MM.1S (cell line): ENCODE results near the gene IL17REL.

Experiments used
- DNase-seq: peaks from one replicate; pipeline ENCODE4 v3.0.0-alpha.2; 2015
- H2AFZ ChIP-seq: fragments of 300-600 bp; sonication (generic); 2 replicates; pipeline ENCODE4 v1.6.0; 2016; ENCODE audit warnings: antibody characterized with exemption, low read length
- H3F3A ChIP-seq: fragments of 300-600 bp; sonication (generic); 2 replicates; pipeline ENCODE4 v1.6.1; 2016; ENCODE audit warnings: mild to moderate bottlenecking, antibody characterized with exemption, low read length, moderate library complexity, mixed read lengths; ENCODE audit not compliant: insufficient read depth
- H3K27ac ChIP-seq: fragments of 300-600 bp; sonication (generic); 2 replicates; pipeline ENCODE4 v1.5.1; 2016; ENCODE audit warnings: mild to moderate bottlenecking, low read length
- H3K27me3 ChIP-seq: fragments of 300-600 bp; sonication (generic); replicated peaks from 2 replicates; pipeline ENCODE4 v1.6.0; 2016; ENCODE audit warnings: low read length; ENCODE audit not compliant: insufficient read depth
- H3K36me3 ChIP-seq: fragments of 300-600 bp; sonication (generic); replicated peaks from 2 replicates; pipeline ENCODE4 v1.6.1; 2016; ENCODE audit warnings: mild to moderate bottlenecking, low read length, mixed read lengths; ENCODE audit not compliant: insufficient read depth
- H3K4me1 ChIP-seq: fragments of 300-600 bp; sonication (generic); 2 replicates; pipeline ENCODE4 v1.6.1; 2016; ENCODE audit warnings: low read length, mixed read lengths
- H3K4me2 ChIP-seq: fragments of 300-600 bp; sonication (generic); 2 replicates; pipeline ENCODE4 v1.6.0; 2016; ENCODE audit warnings: low read depth, low read length
- H3K4me3 ChIP-seq: fragments of 300-600 bp; sonication (generic); 2 replicates; pipeline ENCODE4 v1.5.1; 2016; ENCODE audit warnings: low read length, mixed read lengths
- H3K79me2 ChIP-seq: fragments of 300-600 bp; sonication (generic); 2 replicates; pipeline ENCODE4 v1.6.1; 2016; ENCODE audit warnings: mixed run types, low read length, mixed read lengths
- H3K9ac ChIP-seq: fragments of 300-600 bp; sonication (generic); 2 replicates; pipeline ENCODE4 v1.6.1; 2016; ENCODE audit warnings: low read length, mixed read lengths
- H3K9me2 ChIP-seq: fragments of 300-600 bp; sonication (generic); replicated peaks from 2 replicates; pipeline ENCODE4 v1.6.1; 2016; ENCODE audit warnings: mild to moderate bottlenecking, low read length, mixed read lengths; ENCODE audit not compliant: insufficient read depth
- H3K9me3 ChIP-seq: fragments of 300-600 bp; sonication (generic); replicated peaks from 2 replicates; pipeline ENCODE4 v1.6.1; 2016; ENCODE audit warnings: mild to moderate bottlenecking, low read length, mixed read lengths; ENCODE audit not compliant: insufficient read depth
- H4K20me1 ChIP-seq: fragments of 300-600 bp; sonication (generic); 2 replicates; pipeline ENCODE4 v1.6.1; 2016; ENCODE audit warnings: mild to moderate bottlenecking, low read length, moderate library complexity, mixed read lengths; ENCODE audit not compliant: insufficient read depth
- CTCF ChIP-seq: fragments of 300-600 bp; sonication (generic); IDR thresholded peaks from 2 replicates; pipeline ENCODE4 v1.5.1; 2016; ENCODE audit warnings: antibody characterized with exemption, low read length, mixed read lengths
- EZH2 ChIP-seq: fragments of 300-600 bp; sonication (generic); optimal IDR thresholded peaks from 2 replicates; pipeline ENCODE3; 2017; ENCODE audit warnings: low read depth, mild to moderate bottlenecking, antibody characterized with exemption, low read length, mixed read lengths
- EZH2phosphoT487 ChIP-seq: fragments of 300-600 bp; sonication (generic); IDR thresholded peaks from 2 replicates; pipeline ENCODE4 v1.6.1; 2018; ENCODE audit warnings: antibody characterized with exemption, low read length

Gene IL17REL

DNA sequence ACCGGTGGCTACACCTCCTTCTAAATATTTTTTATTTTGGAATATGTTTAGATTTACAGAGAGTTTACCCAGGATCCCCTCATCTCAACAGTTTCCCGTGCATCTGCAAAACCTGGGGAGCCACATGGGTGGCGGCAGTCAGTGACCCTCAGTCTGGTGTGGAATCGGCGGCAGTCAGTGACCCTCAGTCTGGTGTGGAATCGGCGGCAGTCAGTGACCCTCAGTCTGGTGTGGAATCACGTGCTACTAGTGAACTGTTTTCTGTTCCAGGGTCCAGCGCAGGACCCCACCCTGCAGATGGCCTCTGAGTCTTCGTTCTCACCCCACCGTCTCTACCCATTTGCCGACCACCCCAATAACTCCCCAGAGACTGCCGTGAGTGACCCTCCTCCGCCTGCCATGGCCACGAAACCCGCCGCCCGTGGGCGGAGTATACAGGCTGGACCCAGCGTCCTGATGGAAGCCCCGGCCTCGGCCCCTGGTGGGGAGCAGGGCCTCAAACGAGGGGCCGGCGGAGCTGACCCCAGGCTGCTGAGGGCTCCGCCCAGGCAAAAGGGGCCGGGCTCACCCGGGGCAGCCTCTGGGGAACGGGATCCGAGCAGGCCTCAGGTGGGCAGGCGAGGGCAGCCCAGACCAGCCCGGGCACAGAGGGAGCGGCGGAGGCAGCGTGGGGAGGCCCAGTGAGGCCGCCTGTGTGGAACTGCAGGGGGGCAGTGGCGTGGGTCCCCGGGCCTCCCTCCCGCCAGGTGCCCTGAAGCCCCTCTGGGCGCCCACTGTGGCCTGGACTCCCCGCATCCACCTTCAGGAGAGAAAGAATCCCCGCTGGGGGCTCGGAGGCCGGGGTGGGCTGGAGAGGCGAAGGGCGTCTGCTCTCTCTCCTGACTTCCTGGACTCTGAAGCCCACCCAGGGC, 2.5 kb downstream of the IL17REL start:
- DNase-seq = no peak
- no peak for TF ChIP-seq CTCF
- TF ChIP-seq EZH2 = peak; percentile 48

DNA sequence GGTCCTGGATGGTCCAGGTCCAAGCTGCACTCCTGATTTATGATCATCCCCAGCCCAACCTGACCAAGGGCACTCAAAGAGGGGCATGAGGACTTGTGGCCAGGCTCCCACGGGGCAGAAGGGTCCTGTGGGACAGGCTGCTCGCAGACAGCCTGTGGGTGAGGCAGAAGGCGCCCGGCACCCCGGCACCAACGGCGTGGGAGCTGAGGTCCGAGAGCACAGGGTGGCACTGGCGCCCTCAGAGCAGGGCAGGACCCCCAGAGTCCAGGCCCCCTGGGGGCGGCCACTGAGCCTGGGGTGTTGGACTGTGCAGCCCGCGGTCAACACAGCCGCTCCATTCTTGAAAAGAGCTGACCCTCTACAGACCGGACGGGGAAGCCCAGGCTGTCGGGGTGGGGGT, 3.3 kb downstream of the IL17REL start:
- TF ChIP-seq EZH2 (no peak), EZH2phosphoT487 (no peak), CTCF (no peak)
- no peaks in the 10 kb centered on the region for H3K36me3 ChIP-seq
- H3K27ac ChIP-seq = no peak overlapping the region
- H4K20me1 ChIP-seq = no peaks in the 10 kb centered on the region
- H3K4me3 ChIP-seq = no peak overlapping the region
- no peak for DNase-seq
- peaks cover 90% of the 10 kb centered on the region for H3K27me3 ChIP-seq
- H3K9me2 ChIP-seq = no peaks in the 10 kb centered on the region
- H3K9me3 ChIP-seq = no peaks in the 10 kb centered on the region
- H3K9ac ChIP-seq = no peak overlapping the region
- no peak overlapping the region for H2AFZ ChIP-seq
- no peak overlapping the region for H3K4me2 ChIP-seq
- no peaks in the 10 kb centered on the region for H3F3A ChIP-seq
- no peaks in the 10 kb centered on the region for H3K4me1 ChIP-seq
- no peaks in the 10 kb centered on the region for H3K79me2 ChIP-seq

More for the DNA sequence above, 2.5 kb downstream of the IL17REL start:
- Histone ChIP-seq H3K4me1 (no peaks in the 10 kb centered on the region), H2AFZ (no peak overlapping the region), H3K36me3 (no peaks in the 10 kb centered on the region), H3K79me2 (no peaks in the 10 kb centered on the region), H3K4me3 (no peak overlapping the region), H3K9ac (no peak overlapping the region), H3K27me3 (peaks cover 89% of the 10 kb centered on the region), H3K27ac (no peak overlapping the region), H4K20me1 (no peaks in the 10 kb centered on the region), H3K9me2 (no peaks in the 10 kb centered on the region), H3K9me3 (no peaks in the 10 kb centered on the region), H3K4me2 (no peak overlapping the region), H3F3A (no peaks in the 10 kb centered on the region)

DNA sequence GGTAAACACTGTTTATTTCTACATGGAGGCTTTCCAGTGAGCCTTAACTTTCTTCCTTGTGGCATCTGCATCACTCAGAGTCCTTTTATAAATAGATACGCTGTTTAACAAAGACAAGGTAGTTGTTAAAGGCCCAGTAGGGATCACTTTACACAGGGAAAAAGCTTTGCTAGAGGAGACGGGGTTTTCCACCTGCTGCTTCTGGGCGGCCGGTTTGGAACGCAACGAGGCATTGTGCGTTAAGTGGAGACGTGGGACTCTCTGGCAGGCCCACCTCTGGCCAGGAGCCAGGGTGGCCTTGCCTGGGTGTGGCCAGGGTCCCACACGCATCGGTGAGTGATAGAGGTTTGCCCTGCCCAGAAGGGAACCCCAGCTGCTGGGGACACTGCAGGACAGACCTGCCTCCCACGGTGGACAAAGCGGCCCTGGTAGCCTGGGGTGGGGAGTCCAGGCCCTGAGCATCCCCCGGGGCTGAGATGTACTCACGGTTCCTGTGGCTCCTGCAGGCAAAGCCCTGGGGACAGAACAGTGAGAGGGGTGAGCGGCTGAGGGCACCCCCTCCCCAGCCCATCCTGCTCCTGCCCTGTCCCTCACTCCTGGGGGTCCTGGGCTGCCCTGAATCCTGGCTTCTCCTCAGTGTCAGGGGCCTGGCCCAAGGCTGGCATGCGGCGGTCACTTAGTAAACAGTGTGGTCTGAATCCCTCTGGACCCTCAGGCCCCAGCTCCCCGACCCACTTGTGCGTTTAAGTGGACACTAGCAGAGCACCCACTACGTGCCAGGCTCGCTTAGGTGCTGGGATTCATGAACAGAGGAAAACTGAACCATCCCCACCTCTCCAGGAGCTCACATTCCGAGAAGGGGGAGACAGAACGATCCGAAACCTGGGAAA, 4.2 kb downstream of the IL17REL start:
- Histone ChIP-seq H4K20me1 (no peaks in the 10 kb centered on the region), H3K36me3 (no peaks in the 10 kb centered on the region), H3K4me1 (no peaks in the 10 kb centered on the region), H3K9ac (no peak overlapping the region), H3K27me3 (peaks cover 92% of the 10 kb centered on the region), H3K9me2 (no peaks in the 10 kb centered on the region), H3K79me2 (no peaks in the 10 kb centered on the region), H2AFZ (no peak overlapping the region), H3F3A (no peaks in the 10 kb centered on the region), H3K9me3 (no peaks in the 10 kb centered on the region), H3K4me3 (no peak overlapping the region), H3K27ac (no peak overlapping the region), H3K4me2 (no peak overlapping the region)
- TF ChIP-seq EZH2 (no peak), CTCF (no peak), EZH2phosphoT487 (no peak)
- DNase-seq = no peak
